ENCODE measurements around the gene OR13C9.
"Not testable (repeated sequence)": the region's sequence is repeated elsewhere in the genome, so short reads cannot be mapped to it uniquely, and the experiment has no call there.

The OR13C9 gene

GRCh38 chr9:104618104-104618503 lies at the start of gene OR13C9:
OR13C9 (minus strand) TSS chr9:104618204; CDS start chr9:104618204, 0 bp downstream.
- H3K27me3 Mint-ChIP-seq, result peaks cover 2% of the 10 kb centered on the region
- H3K9me3 Mint-ChIP-seq, result no peaks in the 10 kb centered on the region

GRCh38 chr9:104658496-104659195 lies 40.6 kb upstream of the OR13C9 start:
- H3K27me3 Mint-ChIP-seq, result no peaks in the 10 kb centered on the region
- H3K4me3 Mint-ChIP-seq, result no peak overlapping the region
- H3K27ac Mint-ChIP-seq, result no peak overlapping the region
- H3K4me1 Mint-ChIP-seq, result no peaks in the 10 kb centered on the region
- H3K36me3 Mint-ChIP-seq, result no peaks in the 10 kb centered on the region
- no peaks in the 10 kb centered on the region for H3K9me3 Mint-ChIP-seq

More at GRCh38 chr9:104618104-104618503, at the start of gene OR13C9:
- Mint-ChIP-seq H3K4me3 (no peak within 1 kb of the TSS), H3K27ac (no peak within 1 kb of the TSS), H3K36me3 (no peaks in the 10 kb centered on the region), H3K4me1 (no peaks in the 10 kb centered on the region)

- Mint-ChIP-seq H3K9me3 (no peaks in the 10 kb centered on the region), H3K4me1 (no peaks in the 10 kb centered on the region), H3K4me3 (no peak overlapping the region), H3K27ac (no peak overlapping the region), H3K36me3 (peaks cover 3% of the 10 kb centered on the region), H3K27me3 (no peaks in the 10 kb centered on the region)
These were observed 17.5 kb upstream of the OR13C9 start for GRCh38 chr9:104635456-104635855.

- Mint-ChIP-seq H3K4me1 (no peaks in the 10 kb centered on the region), H3K36me3 (no peaks in the 10 kb centered on the region), H3K4me3 (no peak overlapping the region), H3K9me3 (no peaks in the 10 kb centered on the region), H3K27ac (no peak overlapping the region), H3K27me3 (no peaks in the 10 kb centered on the region)
These were observed 16.0 kb upstream of the OR13C9 start for GRCh38 chr9:104633976-104634520.

- H3K27me3 Mint-ChIP-seq, H3K4me1 Mint-ChIP-seq, H3K27ac Mint-ChIP-seq, H3K9me3 Mint-ChIP-seq, H3K4me3 Mint-ChIP-seq, H3K36me3 Mint-ChIP-seq: not testable (repeated sequence)
These were observed 8.0 kb upstream of the OR13C9 start for GRCh38 chr9:104625964-104626363.

GRCh38 chr9:104617418-104617817 lies 586 bp downstream of the OR13C9 start:
- Mint-ChIP-seq H3K4me1 (no peaks in the 10 kb centered on the region), H3K36me3 (no peaks in the 10 kb centered on the region), H3K9me3 (no peaks in the 10 kb centered on the region), H3K27me3 (peaks cover 2% of the 10 kb centered on the region), H3K4me3 (no peak overlapping the region), H3K27ac (no peak overlapping the region)

- Mint-ChIP-seq H3K36me3 (no peaks in the 10 kb centered on the region), H3K9me3 (no peaks in the 10 kb centered on the region), H3K27ac (no peak overlapping the region), H3K4me3 (no peak overlapping the region), H3K4me1 (no peaks in the 10 kb centered on the region), H3K27me3 (peaks cover 2% of the 10 kb centered on the region)
These were observed 6.8 kb downstream of the OR13C9 start for GRCh38 chr9:104611213-104611612.

GRCh38 chr9:104608336-104608735 lies 9.7 kb downstream of the OR13C9 start:
- Mint-ChIP-seq H3K4me1 (no peaks in the 10 kb centered on the region), H3K27me3 (peaks cover 1% of the 10 kb centered on the region), H3K27ac (no peak overlapping the region), H3K9me3 (no peaks in the 10 kb centered on the region), H3K36me3 (no peaks in the 10 kb centered on the region), H3K4me3 (no peak overlapping the region)

- Mint-ChIP-seq H3K27ac (no peak overlapping the region), H3K9me3 (no peaks in the 10 kb centered on the region), H3K4me3 (no peak overlapping the region), H3K36me3 (no peaks in the 10 kb centered on the region), H3K4me1 (no peaks in the 10 kb centered on the region), H3K27me3 (peaks cover 1% of the 10 kb centered on the region)
These were observed 11.9 kb downstream of the OR13C9 start for GRCh38 chr9:104606152-104606551.

GRCh38 chr9:104605527-104605926 lies 12.5 kb downstream of the OR13C9 start, which contains the start of gene OR13C2:
OR13C2 (minus strand) TSS chr9:104605627; CDS start chr9:104605627, 0 bp downstream.
- H3K9me3 Mint-ChIP-seq, H3K27me3 Mint-ChIP-seq, H3K27ac Mint-ChIP-seq, H3K4me1 Mint-ChIP-seq, H3K36me3 Mint-ChIP-seq, H3K4me3 Mint-ChIP-seq: not testable (repeated sequence)

GRCh38 chr9:104604801-104605200 lies 13.2 kb downstream of the OR13C9 start:
- no peak overlapping the region for H3K4me3 Mint-ChIP-seq
- H3K36me3 Mint-ChIP-seq, result no peaks in the 10 kb centered on the region
- H3K27me3 Mint-ChIP-seq, result peaks cover 1% of the 10 kb centered on the region
- no peaks in the 10 kb centered on the region for H3K9me3 Mint-ChIP-seq
- no peaks in the 10 kb centered on the region for H3K4me1 Mint-ChIP-seq
- H3K27ac Mint-ChIP-seq, result no peak overlapping the region

GRCh38 chr9:104599313-104599712 lies 18.7 kb downstream of the OR13C9 start, which contains the start of gene OR13C5:
OR13C5 (minus strand) TSS chr9:104599413; CDS start chr9:104599413, 0 bp downstream.
- not testable (repeated sequence) for H3K36me3 Mint-ChIP-seq, H3K27me3 Mint-ChIP-seq, H3K4me1 Mint-ChIP-seq, H3K9me3 Mint-ChIP-seq, H3K4me3 Mint-ChIP-seq, H3K27ac Mint-ChIP-seq

GRCh38 chr9:104598749-104599148 lies 19.3 kb downstream of the OR13C9 start:
- not testable (repeated sequence) for H3K4me1 Mint-ChIP-seq, H3K9me3 Mint-ChIP-seq, H3K27ac Mint-ChIP-seq, H3K27me3 Mint-ChIP-seq, H3K4me3 Mint-ChIP-seq, H3K36me3 Mint-ChIP-seq

GRCh38 chr9:104589626-104590025 lies 28.4 kb downstream of the OR13C9 start:
- Mint-ChIP-seq H3K9me3 (peaks cover 12% of the 10 kb centered on the region), H3K27me3 (no peaks in the 10 kb centered on the region), H3K36me3 (no peaks in the 10 kb centered on the region), H3K4me1 (no peaks in the 10 kb centered on the region), H3K4me3 (no peak overlapping the region), H3K27ac (no peak overlapping the region)

GRCh38 chr9:104586496-104587180 lies 31.4 kb downstream of the OR13C9 start:
- Mint-ChIP-seq H3K27me3 (no peaks in the 10 kb centered on the region), H3K4me1 (no peaks in the 10 kb centered on the region), H3K4me3 (no peak overlapping the region), H3K9me3 (no peaks in the 10 kb centered on the region), H3K36me3 (no peaks in the 10 kb centered on the region), H3K27ac (no peak overlapping the region)

GRCh38 chr9:104580562-104580961 lies 37.4 kb downstream of the OR13C9 start:
- Mint-ChIP-seq H3K4me1 (no peaks in the 10 kb centered on the region), H3K27me3 (peaks cover 2% of the 10 kb centered on the region), H3K27ac (no peak overlapping the region), H3K9me3 (no peaks in the 10 kb centered on the region), H3K4me3 (no peak overlapping the region), H3K36me3 (no peaks in the 10 kb centered on the region)
